IPS-18a (cell line): ENCODE data around the gene PRKD2.
A peak's percentile ranks its signal among the peaks of the same experiment; 100 is the strongest.

Experiments used
- H3K27ac ChIP-seq: one replicate; pipeline ENCODE4 v1.5.1; 2013; ENCODE audit warnings: low read length
- H3K27me3 ChIP-seq: one replicate; pipeline ENCODE4 v1.6.1; 2013; ENCODE audit warnings: mild to moderate bottlenecking, low read length; ENCODE audit not compliant: control insufficient read depth, insufficient read depth
- H3K36me3 ChIP-seq: one replicate; pipeline ENCODE4 v1.6.1; 2013; ENCODE audit warnings: low read depth, low read length; ENCODE audit not compliant: control insufficient read depth
- H3K4me1 ChIP-seq: one replicate; pipeline ENCODE4 v1.6.1; 2013; ENCODE audit warnings: low read depth, low read length; ENCODE audit not compliant: control insufficient read depth
- H3K4me3 ChIP-seq: one replicate; pipeline ENCODE4 v1.5.1; 2013; ENCODE audit warnings: low read length
- H3K9ac ChIP-seq: one replicate; pipeline ENCODE4 v1.6.1; 2013; ENCODE audit warnings: mild to moderate bottlenecking, low read length, moderate library complexity
- H3K9me3 ChIP-seq: one replicate; pipeline ENCODE4 v1.6.1; 2013; ENCODE audit warnings: low read depth, low read length; ENCODE audit not compliant: control insufficient read depth

Gene PRKD2

DNA sequence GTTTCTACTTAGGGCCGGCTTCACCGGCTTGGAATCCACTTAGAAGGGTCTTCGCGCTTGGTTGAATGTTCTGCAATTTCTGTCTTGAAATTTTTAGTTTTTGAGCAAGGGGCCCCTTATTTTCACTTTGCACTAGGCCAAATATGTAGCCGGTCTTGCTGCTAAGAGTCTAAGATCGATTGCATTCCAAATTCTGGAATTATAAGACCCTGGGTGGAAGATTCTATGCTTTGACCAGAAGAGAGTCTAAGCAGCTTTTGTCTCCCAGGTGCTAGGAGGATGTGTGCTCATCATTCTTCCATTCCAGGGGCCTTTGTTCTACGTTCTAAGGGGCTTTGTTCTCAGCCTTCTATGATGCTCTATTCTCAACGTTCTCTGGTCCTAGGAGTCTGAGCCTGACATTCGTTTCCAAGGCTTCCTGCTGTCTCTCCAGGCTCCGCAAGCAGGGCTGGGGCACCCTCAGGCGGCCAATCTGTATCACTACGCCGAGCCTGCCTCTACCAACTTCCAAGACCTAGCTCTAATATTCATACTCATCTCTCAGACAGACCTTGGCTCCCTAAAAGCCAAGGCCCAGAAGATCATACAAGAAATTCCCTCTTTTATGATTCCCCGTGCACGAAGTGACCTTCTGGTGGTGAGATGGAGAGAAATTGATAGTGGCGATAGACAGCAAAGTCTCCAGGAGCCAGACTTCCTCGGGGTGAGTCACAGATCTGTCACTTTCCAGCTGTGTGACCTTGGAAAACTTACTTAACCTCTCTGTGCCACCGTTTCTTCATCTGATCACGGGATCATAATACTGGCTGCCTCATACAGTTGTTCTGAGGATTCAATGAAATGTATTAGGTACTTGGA, 55.0 kb downstream of the PRKD2 start:
- peaks cover 22% of the 10 kb centered on the region for H3K4me1 ChIP-seq
- H3K4me3 ChIP-seq = peak overlapping the region; percentile 53
- peaks cover 24% of the 10 kb centered on the region for H3K27me3 ChIP-seq
- H3K9ac ChIP-seq = peak overlapping the region; percentile 57
- H3K9me3 ChIP-seq = no peaks in the 10 kb centered on the region
- no peaks in the 10 kb centered on the region for H3K36me3 ChIP-seq
- H3K27ac ChIP-seq = peak overlapping the region; percentile 49

DNA sequence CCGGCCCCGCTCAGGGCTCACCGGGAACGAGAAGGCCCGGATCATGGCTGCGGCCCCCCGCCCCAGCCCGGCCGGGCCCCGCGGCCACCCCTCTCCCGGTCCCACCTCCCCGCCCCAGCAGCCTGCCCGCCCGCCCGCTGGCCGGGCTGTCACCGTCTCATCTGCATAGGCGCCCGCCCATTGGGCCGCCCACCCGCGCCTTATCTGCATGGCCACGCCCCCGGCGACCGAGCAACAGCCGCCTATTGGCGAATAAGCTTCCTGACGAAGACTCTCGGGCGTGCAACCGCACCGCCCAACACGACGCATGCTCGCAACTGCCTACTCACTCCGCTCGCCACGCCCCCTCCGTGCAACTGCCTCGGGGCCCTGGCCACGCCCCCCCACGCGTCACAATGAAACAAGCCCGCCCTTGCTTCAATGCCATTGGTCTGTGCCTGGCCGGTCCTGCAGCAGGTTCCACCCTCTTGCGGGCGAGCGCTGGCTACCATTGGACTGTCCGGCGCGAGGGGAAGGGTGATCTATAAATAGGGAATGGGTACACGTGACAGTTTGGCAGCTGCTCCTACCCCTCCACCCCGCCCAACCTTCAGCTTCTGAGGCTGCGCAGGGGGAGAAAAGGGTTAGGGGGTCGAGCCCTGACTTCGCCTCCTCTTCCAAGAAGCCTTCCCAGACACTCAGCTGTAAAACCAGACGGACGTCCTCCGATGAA, 55.7 kb downstream of the PRKD2 start, which contains the start of gene DACT3:
DACT3 (minus strand) TSS at position 163 of the 712 bp plus-strand sequence; CDS start at position 45, 118 bp downstream.
- peaks cover 24% of the 10 kb centered on the region for H3K27me3 ChIP-seq
- H3K4me3 ChIP-seq = peak within 1 kb of the TSS; percentile 57
- no peaks in the 10 kb centered on the region for H3K36me3 ChIP-seq
- no peaks in the 10 kb centered on the region for H3K9me3 ChIP-seq
- H3K4me1 ChIP-seq = peaks cover 22% of the 10 kb centered on the region
- peak within 1 kb of the TSS; percentile 57 for H3K9ac ChIP-seq
- H3K27ac ChIP-seq = peak within 1 kb of the TSS; percentile 49

DNA sequence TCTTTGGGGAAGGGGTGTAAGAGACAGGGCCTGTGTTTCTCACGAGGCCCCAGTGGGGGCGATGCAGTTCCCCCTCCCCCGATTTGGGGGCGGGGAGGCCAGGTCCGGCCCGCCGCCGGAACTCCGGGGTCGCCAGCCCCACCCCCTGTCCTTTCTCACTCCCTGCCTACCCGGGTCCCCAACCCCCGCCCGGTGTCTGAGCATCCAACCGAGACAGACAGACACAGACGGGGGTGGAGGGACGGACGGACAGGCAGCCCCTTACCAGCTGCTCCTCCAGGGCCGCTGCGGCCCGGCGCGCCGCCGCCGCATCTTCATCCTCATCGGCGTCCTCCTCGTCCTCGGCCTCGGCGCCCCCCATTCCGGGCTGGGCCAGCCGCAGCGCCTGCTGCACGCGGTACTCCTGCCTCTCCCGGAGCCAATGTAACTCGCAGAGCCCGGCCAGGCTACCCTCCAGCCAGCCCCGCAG, 56.3 kb downstream of the PRKD2 start:
- H3K36me3 ChIP-seq = no peaks in the 10 kb centered on the region
- no peaks in the 10 kb centered on the region for H3K9me3 ChIP-seq
- no peak overlapping the region for H3K9ac ChIP-seq
- peaks cover 24% of the 10 kb centered on the region for H3K27me3 ChIP-seq
- no peak overlapping the region for H3K27ac ChIP-seq
- peaks cover 22% of the 10 kb centered on the region for H3K4me1 ChIP-seq
- peak overlapping the region; percentile 57 for H3K4me3 ChIP-seq

DNA sequence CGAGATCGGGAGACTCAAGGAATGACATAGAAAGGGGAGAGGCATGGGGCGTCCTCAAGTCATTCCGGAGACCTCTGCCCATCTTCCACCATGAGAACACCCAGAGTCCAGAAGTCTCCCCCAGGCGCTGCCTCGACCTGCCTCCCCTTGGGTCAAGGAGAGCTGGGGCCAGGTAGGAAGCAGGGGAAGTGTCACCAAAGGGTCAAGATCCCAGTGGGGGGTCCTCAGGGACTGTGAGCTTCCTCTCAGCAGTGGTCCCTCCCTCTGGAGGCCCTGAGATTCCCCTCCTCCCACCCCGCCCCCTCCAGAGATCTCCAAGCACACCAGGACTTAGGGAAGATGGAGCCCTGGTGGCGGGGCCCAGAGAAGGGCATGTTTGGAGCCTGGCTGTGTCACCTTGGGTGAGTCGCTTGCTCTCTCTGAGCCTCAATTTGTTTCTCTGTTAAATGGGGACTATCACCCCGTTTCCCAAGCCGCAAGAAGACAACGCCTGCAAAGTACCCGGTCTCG, 56.9 kb downstream of the PRKD2 start:
- Histone ChIP-seq H3K4me1 (peaks cover 22% of the 10 kb centered on the region), H3K9me3 (no peaks in the 10 kb centered on the region), H3K27me3 (peaks cover 24% of the 10 kb centered on the region), H3K4me3 (peak overlapping the region; percentile 57), H3K9ac (no peak overlapping the region), H3K36me3 (no peaks in the 10 kb centered on the region), H3K27ac (no peak overlapping the region)

DNA sequence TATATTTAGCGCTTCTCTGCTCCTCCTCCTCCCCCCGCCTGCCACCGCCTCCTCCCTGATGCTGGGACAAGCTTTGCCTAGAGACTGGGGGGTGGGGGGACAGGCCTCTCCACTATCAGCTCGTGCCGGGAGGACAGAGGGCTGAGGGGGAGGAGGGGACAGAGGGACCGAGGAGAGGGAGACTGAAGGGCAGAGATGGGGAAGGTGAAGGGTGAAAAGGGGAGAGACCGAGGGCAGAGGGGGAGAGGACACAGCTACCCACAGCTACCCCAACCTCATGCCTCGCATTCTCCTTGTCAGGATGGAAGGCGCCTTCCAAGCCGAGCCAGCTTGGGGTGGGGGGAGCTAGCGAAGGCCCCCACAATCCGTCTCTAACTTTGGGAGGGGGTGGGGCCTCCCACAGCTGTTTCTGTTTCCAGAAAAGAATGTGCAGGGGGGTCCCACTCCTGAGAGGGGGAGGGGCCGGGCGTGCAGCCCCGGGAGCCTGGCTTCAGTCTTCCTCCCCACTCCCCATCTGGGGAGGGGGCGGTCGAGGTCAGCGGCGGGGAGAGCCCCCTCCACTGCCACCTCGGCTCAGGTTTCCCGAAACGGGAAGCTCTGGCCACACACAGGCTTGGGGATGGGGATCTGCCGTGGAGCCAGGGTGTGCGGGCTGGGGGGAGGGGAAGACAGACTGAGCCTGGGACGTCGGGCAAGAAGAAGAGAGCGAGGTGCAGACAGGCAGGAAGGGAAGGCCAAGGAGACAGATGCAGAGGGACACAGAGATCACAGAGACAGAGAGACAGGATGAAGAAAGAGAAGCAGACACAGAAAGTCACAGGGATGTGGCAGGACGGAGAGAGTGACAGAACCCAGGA, 57.5 kb downstream of the PRKD2 start:
- Histone ChIP-seq H3K4me1 (peaks cover 23% of the 10 kb centered on the region), H3K9ac (peak overlapping the region; percentile 1), H3K9me3 (no peaks in the 10 kb centered on the region), H3K4me3 (peak overlapping the region; percentile 57), H3K36me3 (no peaks in the 10 kb centered on the region), H3K27me3 (peaks cover 24% of the 10 kb centered on the region), H3K27ac (no peak overlapping the region)

DNA sequence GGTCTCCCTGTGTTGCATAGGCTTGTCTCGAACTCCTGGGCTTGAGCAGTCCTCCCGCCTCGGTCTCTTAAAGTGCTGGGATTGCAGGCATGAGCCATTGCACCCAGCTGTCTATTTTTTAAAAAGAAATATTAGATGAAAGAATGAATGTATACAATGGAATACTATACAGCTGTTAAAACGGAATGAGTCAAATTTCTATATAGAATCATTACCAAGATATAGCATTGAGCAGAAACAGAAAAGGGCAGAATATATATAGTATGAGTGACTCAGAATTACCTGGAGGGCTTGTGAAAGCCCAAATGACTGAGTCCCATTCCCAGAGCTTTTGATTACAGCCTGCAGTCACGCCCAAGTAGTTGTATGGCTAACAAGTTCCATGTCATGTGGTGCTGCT, 60.4 kb downstream of the PRKD2 start:
- Histone ChIP-seq H3K27ac (no peak overlapping the region), H3K9me3 (no peaks in the 10 kb centered on the region), H3K27me3 (peaks cover 24% of the 10 kb centered on the region), H3K4me1 (peaks cover 22% of the 10 kb centered on the region), H3K9ac (no peak overlapping the region), H3K36me3 (no peaks in the 10 kb centered on the region), H3K4me3 (no peak overlapping the region)

DNA sequence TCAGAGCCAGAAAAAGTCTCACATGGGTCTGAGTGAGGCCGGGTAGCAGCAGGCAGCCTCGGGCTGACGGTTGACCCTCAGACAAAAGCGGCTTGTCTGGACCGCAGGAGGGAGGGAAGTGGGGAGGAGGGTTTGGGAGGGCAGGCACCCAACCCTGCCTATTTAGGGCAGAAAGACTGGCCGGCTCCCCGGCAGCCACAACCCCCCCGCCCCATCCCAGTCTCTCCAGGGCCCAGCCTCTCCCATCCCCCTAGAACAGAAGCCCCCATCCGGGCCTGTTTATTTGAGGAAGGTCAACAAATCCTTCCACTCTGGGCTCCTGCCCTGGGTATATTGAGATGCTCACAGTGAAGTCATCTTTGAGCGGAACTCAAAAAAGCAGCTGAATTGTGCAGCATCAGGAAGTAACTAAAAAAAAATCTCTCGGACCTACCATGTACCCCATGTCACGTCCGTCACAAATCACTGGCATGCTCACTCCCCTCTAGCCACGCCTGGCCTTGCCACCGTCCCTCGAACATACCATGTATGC, 62.2 kb downstream of the PRKD2 start:
- Histone ChIP-seq H3K27ac (no peak overlapping the region), H3K4me1 (peaks cover 13% of the 10 kb centered on the region), H3K9me3 (no peaks in the 10 kb centered on the region), H3K36me3 (no peaks in the 10 kb centered on the region), H3K9ac (no peak overlapping the region), H3K27me3 (peaks cover 26% of the 10 kb centered on the region), H3K4me3 (no peak overlapping the region)

DNA sequence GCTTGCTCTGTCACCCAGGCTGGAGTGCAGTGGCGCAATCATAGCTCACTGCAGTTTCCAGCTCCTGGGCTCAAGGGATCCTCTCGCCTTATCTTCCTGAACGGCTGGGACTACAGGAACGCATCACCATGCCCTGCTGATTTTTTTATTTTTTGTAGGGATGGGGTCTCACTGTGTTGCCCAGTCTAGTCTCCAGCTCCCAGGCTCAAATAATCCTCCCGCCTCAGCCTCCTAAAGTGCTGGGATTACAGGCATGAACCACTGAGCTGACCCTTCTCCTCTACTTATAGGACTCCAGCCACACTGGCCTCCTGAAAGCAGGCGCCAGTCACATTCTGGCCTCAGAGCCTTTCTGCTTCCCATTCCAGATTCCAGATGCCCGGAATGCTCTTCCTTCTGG, 66.5 kb downstream of the PRKD2 start:
- no peaks in the 10 kb centered on the region for H3K36me3 ChIP-seq
- peaks cover 3% of the 10 kb centered on the region for H3K4me1 ChIP-seq
- no peak overlapping the region for H3K4me3 ChIP-seq
- no peak overlapping the region for H3K9ac ChIP-seq
- H3K27ac ChIP-seq = no peak overlapping the region
- no peaks in the 10 kb centered on the region for H3K9me3 ChIP-seq
- H3K27me3 ChIP-seq = peaks cover 51% of the 10 kb centered on the region

DNA sequence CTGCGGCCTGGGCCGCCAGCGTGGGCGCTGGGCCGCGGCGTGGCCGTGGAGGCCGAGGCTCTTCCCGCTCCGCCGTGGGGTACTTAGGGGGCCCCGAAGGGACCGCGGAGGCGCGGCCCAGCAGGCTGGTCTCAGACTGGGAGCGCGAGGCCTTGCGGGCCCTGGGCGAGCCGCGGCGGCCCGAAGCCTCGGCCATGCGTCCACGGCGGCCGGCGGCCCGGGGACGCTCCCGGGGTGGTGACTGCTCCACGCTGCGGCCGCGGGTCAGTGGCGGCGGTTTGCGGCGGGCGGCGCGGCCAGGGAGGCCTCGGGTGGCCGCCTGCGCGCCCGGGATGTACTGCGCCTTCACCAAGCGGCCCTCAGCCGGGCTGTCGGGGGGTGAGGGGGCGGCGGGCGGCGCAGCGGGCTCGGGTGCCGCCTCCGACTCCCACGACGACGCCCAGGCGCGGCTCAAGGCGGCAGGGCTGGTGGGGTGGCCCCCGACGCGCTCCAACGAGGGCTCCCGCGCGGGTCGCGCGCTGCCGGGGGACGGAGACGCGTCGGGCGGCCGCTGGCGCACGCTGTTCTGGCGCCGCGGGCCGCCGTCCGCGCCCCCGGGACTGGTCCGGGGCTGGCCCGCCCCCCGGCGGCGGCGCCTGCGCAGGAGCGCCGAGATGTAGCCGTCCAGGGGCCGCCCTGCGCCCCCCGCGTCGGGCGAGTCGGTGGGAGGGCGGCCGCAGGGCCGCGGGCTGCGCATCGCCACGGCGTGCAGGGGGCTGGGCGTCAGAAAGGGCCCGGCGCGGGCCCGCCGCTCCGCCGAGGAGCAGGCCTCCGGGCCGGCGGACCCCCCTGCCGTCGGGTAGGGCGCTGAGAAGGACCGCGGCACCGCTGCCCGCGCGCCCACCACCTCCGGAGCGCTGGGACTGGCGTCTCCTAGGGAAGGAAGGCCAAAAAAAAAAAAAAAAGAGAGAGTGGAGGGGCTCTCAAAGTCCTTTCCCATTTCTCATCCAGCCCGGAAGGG, 67.7 kb downstream of the PRKD2 start:
- Histone ChIP-seq H3K27ac (no peak overlapping the region), H3K4me1 (peaks cover 1% of the 10 kb centered on the region), H3K36me3 (no peaks in the 10 kb centered on the region), H3K27me3 (peaks cover 54% of the 10 kb centered on the region), H3K4me3 (no peak overlapping the region), H3K9ac (no peak overlapping the region), H3K9me3 (no peaks in the 10 kb centered on the region)
